Measurements from ENCODE around the gene DIP2B. TPM values are rescaled to one million over a fixed set of nuclear protein-coding genes. Genes with fewer than 3 reads are reported as not detected.

Gene DIP2B
- total RNA-seq, 2 experiments from 2014 or later: 29.5 to 30.0 TPM

DNA sequence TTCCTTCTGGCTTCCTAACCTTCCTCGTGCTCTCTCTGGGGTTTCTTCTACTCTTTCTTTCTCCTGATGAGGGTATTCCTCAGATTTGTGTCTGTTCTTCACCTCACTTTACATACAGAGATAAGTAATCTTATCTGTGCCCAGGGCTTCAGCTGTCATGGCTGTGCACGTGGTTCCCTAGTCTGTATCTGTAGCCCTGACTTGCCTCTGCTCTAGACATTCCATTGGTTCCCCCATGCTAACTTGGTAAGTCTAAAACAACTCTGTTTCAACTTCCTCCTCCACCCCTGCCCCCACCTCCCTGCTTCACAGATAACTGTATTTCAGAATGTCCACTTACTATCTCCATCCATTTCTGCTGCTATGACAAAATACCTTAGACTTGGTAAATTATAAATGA lies 10.8 kb downstream of the DIP2B start:
- no peaks in the 10 kb centered on the region for H3K27me3 Mint-ChIP-seq
- POLR2A ChIA-PET: interaction anchor here (0.9 to 1.3 kb wide), 5 partner anchors 9 to 123 kb away, joined by 3 to 9 read pairs (median 3); partner anchors contain the start of gene DIP2B
- DNase-seq (no peak), ATAC-seq (ENCODE audit: poor library complexity) (peak; percentile 18)
- H3K4me3 Mint-ChIP-seq: peak overlapping the region; percentile 47
- Histone ChIP-seq H3K4me1 (ENCODE audit: insufficient read depth, low read length) (peaks cover 70% of the 10 kb centered on the region), H3K36me3 (ENCODE audit: insufficient read depth, low read length) (no peaks in the 10 kb centered on the region), H3K27me3 (ENCODE audit: control insufficient read depth in 1 of 2, insufficient read depth in 2 of 2, low read length in 2 of 2) (no peaks in the 10 kb centered on the region), H3K27ac (ENCODE audit: low read depth in 1 of 2, low read length in 2 of 2) (peak overlapping the region in 1 of 2 donors; percentile 19), H3K4me3 (ENCODE audit: low read length) (no peak overlapping the region), H3K9me3 (ENCODE audit: control insufficient read depth in 1 of 2, insufficient read depth in 1 of 2, low read length in 2 of 2) (no peaks in the 10 kb centered on the region)
- peaks cover 38% of the 10 kb centered on the region for H3K4me1 Mint-ChIP-seq (ENCODE audit: low read depth)
- H3K9me3 Mint-ChIP-seq: no peaks in the 10 kb centered on the region
- CTCF ChIA-PET: interaction anchor here (0.7 kb wide), 1 partner anchor 23 kb away, joined by 3 read pairs; no protein-coding TSS in a partner anchor
- peak overlapping the region; percentile 83 for H3K27ac Mint-ChIP-seq
- H3K36me3 Mint-ChIP-seq (ENCODE audit: low read depth): no peaks in the 10 kb centered on the region
- intact Hi-C loops (cut with DNase I, micrococcal nuclease): loop anchor here in 1 of 2 experiments (5.0 kb wide), 1 partner anchor 37 kb away; no protein-coding TSS in a partner anchor
- TF ChIP-seq, protein P1, sequence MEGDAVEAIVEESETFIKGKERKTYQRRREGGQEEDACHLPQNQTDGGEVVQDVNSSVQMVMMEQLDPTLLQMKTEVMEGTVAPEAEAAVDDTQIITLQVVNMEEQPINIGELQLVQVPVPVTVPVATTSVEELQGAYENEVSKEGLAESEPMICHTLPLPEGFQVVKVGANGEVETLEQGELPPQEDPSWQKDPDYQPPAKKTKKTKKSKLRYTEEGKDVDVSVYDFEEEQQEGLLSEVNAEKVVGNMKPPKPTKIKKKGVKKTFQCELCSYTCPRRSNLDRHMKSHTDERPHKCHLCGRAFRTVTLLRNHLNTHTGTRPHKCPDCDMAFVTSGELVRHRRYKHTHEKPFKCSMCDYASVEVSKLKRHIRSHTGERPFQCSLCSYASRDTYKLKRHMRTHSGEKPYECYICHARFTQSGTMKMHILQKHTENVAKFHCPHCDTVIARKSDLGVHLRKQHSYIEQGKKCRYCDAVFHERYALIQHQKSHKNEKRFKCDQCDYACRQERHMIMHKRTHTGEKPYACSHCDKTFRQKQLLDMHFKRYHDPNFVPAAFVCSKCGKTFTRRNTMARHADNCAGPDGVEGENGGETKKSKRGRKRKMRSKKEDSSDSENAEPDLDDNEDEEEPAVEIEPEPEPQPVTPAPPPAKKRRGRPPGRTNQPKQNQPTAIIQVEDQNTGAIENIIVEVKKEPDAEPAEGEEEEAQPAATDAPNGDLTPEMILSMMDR (IDR thresholded peaks at IDR 0.05): no peak

DNA sequence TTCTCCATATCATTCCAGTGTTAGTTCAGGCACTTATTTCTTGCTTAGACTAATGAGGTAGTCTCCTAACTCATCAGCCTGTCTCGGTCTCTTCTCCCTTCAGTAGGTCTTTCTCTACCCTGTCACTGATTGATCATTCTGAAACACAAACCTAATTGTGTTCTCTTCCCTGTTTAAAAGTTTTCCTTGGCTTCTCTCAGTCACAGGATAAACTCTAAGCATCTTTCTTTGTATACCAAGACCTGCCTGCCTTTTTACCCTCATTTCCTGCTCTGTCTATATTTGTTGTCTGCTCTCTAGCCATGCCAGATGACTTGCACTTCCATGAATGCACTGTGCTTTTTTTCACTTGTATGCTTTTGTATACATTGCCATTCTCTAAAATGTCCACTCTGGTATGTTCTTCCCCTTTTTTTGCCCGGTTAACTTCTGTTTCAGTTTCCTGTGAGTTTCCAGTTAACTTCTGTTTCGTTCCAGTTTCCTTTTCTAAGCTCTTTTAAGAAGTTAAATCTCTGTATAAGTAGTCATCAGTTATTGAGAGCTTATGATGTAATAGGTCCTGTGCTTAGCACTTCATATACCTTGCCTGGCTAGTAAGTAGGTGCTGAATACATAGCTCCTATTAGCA lies 12.8 kb downstream of the DIP2B start:
- no peak overlapping the region for H3K4me3 Mint-ChIP-seq
- ATAC-seq (ENCODE audit: poor library complexity) (peak; percentile 78), DNase-seq (peak in 3 of 14 experiments; percentile 48 to 58 (median 56))
- H3K27ac ChIP-seq (ENCODE audit: low read depth in 1 of 2, low read length in 2 of 2): peak overlapping the region; percentile 44 to 48
- H3K9me3 ChIP-seq (ENCODE audit: control insufficient read depth in 1 of 2, insufficient read depth in 1 of 2, low read length in 2 of 2): no peaks in the 10 kb centered on the region
- no peaks in the 10 kb centered on the region for H3K9me3 Mint-ChIP-seq
- no peaks in the 10 kb centered on the region for H3K36me3 ChIP-seq (ENCODE audit: insufficient read depth, low read length)
- H3K27me3 ChIP-seq (ENCODE audit: control insufficient read depth in 1 of 2, insufficient read depth in 2 of 2, low read length in 2 of 2): no peaks in the 10 kb centered on the region
- ChIA-PET CTCF (interaction anchor here (1.0 to 1.6 kb wide), 5 partner anchors 8 to 80 kb away, joined by 3 to 4 read pairs (median 3); no protein-coding TSS in a partner anchor), POLR2A (interaction anchor here (0.7 to 5.3 kb wide), 2 partner anchors 10 to 203 kb away, joined by 4 to 75 read pairs; no protein-coding TSS in a partner anchor)
- intact Hi-C loops (cut with DNase I, micrococcal nuclease): loop anchor here in 1 of 2 experiments (1.0 to 5.0 kb wide), 3 partner anchors 9 to 35 kb away; no protein-coding TSS in a partner anchor
- H3K4me1 ChIP-seq (ENCODE audit: insufficient read depth, low read length): peaks cover 77% of the 10 kb centered on the region
- no peak overlapping the region for H3K4me3 ChIP-seq (ENCODE audit: low read length)
- peaks cover 2% of the 10 kb centered on the region for H3K36me3 Mint-ChIP-seq (ENCODE audit: low read depth)
- peaks cover 41% of the 10 kb centered on the region for H3K4me1 Mint-ChIP-seq (ENCODE audit: low read depth)
- H3K27me3 Mint-ChIP-seq: no peaks in the 10 kb centered on the region
- TF ChIP-seq, protein P1 (IDR thresholded peaks at IDR 0.05): no peak
- H3K27ac Mint-ChIP-seq: no peak overlapping the region

DNA sequence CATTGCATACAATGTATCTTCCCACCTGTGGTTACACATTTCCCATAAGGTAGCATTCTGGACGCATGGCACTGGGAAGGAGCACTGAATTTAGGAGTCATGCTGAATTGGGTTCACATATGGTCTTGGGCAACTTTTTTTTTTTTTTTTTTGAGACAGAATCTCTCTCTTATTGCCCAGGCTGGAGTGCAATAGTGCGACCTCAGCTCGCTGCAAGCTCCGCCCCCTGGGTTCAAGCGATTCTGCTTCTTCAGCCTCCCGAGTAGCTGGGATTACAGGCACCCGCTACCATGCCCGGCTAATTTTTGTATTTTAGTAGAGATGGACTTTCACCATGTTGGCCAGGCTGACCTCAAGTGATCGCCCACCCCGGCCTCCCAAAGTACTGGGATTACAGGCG lies 13.3 kb downstream of the DIP2B start:
- POLR2A ChIA-PET: interaction anchor here (0.7 to 5.3 kb wide), 2 partner anchors 10 to 202 kb away, joined by 4 to 75 read pairs; no protein-coding TSS in a partner anchor
- H3K27ac Mint-ChIP-seq: no peak overlapping the region

More for the DNA sequence above, 13.3 kb downstream of the DIP2B start:
- H3K36me3 Mint-ChIP-seq (ENCODE audit: low read depth): peaks cover 5% of the 10 kb centered on the region
- no peaks in the 10 kb centered on the region for H3K27me3 Mint-ChIP-seq
- Histone ChIP-seq H3K27me3 (ENCODE audit: control insufficient read depth in 1 of 2, insufficient read depth in 2 of 2, low read length in 2 of 2) (no peaks in the 10 kb centered on the region), H3K9me3 (ENCODE audit: control insufficient read depth in 1 of 2, insufficient read depth in 1 of 2, low read length in 2 of 2) (no peaks in the 10 kb centered on the region), H3K4me1 (ENCODE audit: insufficient read depth, low read length) (peaks cover 77% of the 10 kb centered on the region), H3K36me3 (ENCODE audit: insufficient read depth, low read length) (no peaks in the 10 kb centered on the region), H3K27ac (ENCODE audit: low read depth in 1 of 2, low read length in 2 of 2) (peak overlapping the region; percentile 44 to 48), H3K4me3 (ENCODE audit: low read length) (no peak overlapping the region)
- ATAC-seq (ENCODE audit: poor library complexity) (no peak), DNase-seq (no peak)
- H3K4me3 Mint-ChIP-seq: no peak overlapping the region
- H3K4me1 Mint-ChIP-seq (ENCODE audit: low read depth): peaks cover 41% of the 10 kb centered on the region
- intact Hi-C loops (cut with DNase I, micrococcal nuclease): loop anchor here in 1 of 2 experiments (5.0 kb wide), 1 partner anchor 34 kb away; no protein-coding TSS in a partner anchor
- TF ChIP-seq, protein P1 (IDR thresholded peaks at IDR 0.05): no peak
- CTCF ChIA-PET: interaction anchor here (1.0 to 1.6 kb wide), 5 partner anchors 9 to 80 kb away, joined by 3 to 4 read pairs (median 3); no protein-coding TSS in a partner anchor
- no peaks in the 10 kb centered on the region for H3K9me3 Mint-ChIP-seq

All from CD4-positive, alpha-beta T cell (primary cell).